ENCODE measurements around the gene ZNF283.
"Not testable (repeated sequence)": the region's sequence is repeated elsewhere in the genome, so short reads cannot be mapped to it uniquely, and the experiment has no call there.

Gene ZNF283

DNA sequence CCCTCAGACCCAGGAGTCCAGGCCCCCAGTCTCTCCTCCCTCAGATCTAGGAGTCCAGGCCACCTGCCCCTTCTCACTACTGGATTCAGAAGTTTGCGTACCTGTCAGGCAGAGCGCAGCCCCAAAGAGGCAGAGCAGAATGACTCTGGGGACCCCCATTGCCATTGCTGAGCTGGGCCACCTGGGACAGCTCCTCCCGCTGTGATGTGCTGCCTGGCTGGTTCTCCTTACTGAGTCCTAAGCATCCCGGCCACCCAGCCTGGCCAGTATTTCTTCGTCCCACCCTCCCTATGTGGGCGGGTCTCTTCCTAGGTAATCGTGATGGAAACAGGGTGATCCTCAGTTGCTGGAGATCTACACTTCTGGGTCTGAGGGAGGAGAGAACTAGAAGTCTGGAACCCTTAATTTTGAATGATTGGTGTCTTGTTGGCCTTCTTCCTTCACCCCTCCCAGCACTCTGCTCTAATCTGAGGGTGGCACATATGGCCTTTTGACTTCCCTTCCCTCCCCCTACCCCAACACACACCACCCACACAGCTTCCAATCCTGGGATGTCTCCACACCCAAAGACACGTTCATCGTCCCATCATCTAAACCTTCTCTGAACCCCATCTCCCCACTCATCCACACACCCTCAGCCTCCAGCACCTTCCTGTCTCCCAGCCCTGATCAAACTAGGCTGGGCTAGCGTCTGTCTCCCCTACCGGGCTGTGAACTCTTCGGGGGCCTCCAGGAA lies 24.7 kb upstream of the ZNF283 start, which contains the start of gene LYPD5:
LYPD5 (minus strand) TSS at position 232 of the 736 bp plus-strand sequence; CDS start at position 165, 67 bp downstream.
- no peak for DNase-seq (ENCODE audit: insufficient read length, low spot score)
- FAIRE-seq: no peak
- TF ChIP-seq, protein P1, sequence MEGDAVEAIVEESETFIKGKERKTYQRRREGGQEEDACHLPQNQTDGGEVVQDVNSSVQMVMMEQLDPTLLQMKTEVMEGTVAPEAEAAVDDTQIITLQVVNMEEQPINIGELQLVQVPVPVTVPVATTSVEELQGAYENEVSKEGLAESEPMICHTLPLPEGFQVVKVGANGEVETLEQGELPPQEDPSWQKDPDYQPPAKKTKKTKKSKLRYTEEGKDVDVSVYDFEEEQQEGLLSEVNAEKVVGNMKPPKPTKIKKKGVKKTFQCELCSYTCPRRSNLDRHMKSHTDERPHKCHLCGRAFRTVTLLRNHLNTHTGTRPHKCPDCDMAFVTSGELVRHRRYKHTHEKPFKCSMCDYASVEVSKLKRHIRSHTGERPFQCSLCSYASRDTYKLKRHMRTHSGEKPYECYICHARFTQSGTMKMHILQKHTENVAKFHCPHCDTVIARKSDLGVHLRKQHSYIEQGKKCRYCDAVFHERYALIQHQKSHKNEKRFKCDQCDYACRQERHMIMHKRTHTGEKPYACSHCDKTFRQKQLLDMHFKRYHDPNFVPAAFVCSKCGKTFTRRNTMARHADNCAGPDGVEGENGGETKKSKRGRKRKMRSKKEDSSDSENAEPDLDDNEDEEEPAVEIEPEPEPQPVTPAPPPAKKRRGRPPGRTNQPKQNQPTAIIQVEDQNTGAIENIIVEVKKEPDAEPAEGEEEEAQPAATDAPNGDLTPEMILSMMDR (IDR thresholded peaks at IDR 0.05; ENCODE audit: insufficient read depth, missing control alignments): no peak

- DNase-seq (ENCODE audit: insufficient read length, low spot score) (no peak), FAIRE-seq (no peak)
- TF ChIP-seq, protein P1 (IDR thresholded peaks at IDR 0.05; ENCODE audit: insufficient read depth, missing control alignments): no peak
These were observed 22.7 kb upstream of the ZNF283 start for GRCh38 chr19:43804432-43804831.

DNA sequence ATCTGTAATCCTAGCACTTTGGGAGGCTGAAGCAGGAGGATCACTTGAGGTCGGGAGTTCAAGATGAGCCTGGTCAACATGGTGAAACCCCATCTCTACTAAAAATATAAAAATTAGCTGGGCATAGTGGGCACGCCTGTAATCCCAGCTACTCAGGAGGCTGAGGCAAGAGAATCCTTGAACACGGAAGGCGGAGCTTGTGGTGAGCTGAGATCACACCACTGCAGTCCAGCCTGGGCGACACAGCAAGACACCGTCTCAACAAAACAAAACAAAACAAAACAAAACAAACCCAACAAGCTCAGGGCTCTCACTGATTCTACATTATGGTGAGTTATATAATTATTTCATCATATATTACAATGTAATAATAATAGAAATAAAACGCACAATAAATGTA lies 20.7 kb upstream of the ZNF283 start:
- not testable (repeated sequence) for FAIRE-seq; DNase-seq (ENCODE audit: insufficient read length, low spot score)

DNA sequence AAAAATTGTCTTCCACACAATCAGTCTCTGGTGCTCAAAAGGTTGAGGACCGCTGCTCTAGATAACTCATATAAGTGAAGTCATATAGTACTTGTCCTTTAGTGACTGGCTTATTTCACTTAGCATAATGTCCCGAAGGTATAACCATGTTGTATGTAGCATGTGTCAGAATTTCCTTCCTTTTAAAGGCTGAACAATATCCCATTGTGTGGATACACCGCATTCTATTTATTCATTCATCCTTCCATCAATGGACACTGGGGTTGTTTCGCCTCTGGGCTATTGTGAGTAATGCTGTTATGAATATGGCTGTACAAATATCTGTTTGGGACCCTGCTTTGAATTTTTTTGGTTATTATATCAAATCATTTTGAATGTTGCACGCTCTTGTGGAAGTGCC lies 20.3 kb upstream of the ZNF283 start:
- DNase-seq (ENCODE audit: insufficient read length, low spot score): no peak
- FAIRE-seq: no peak
- TF ChIP-seq, protein P1 (IDR thresholded peaks at IDR 0.05; ENCODE audit: insufficient read depth, missing control alignments): no peak

- FAIRE-seq (no peak), DNase-seq (ENCODE audit: insufficient read length, low spot score) (no peak)
- TF ChIP-seq, protein P1 (IDR thresholded peaks at IDR 0.05; ENCODE audit: insufficient read depth, missing control alignments): no peak
These were observed 19.5 kb upstream of the ZNF283 start for GRCh38 chr19:43807651-43808050.

- DNase-seq (ENCODE audit: insufficient read length, low spot score): no peak
- TF ChIP-seq, protein P1 (IDR thresholded peaks at IDR 0.05; ENCODE audit: insufficient read depth, missing control alignments): peak; percentile 65
- FAIRE-seq: peak; percentile 11
These were observed 17.1 kb upstream of the ZNF283 start for GRCh38 chr19:43809762-43810696.

- no peak for DNase-seq (ENCODE audit: insufficient read length, low spot score)
- no peak for FAIRE-seq
- TF ChIP-seq, protein P1 (IDR thresholded peaks at IDR 0.05; ENCODE audit: insufficient read depth, missing control alignments): no peak
These were observed 15.3 kb upstream of the ZNF283 start for GRCh38 chr19:43811837-43812236.
